Left ventricle myocardium inferior (tissue), 1 donor: ENCODE results near the gene WDFY3. TPM values are rescaled to one million over a fixed set of nuclear protein-coding genes. Genes with fewer than 3 reads are reported as not detected.

Experiments used
- DNase-seq: peaks from one replicate; pipeline ENCODE4 v3.0.0-alpha.2; 2020
- H3K27ac ChIP-seq: fragments of 200-600 bp; replicated peaks from 2 replicates; pipeline ENCODE4 v1.8.0; 2021
- H3K27me3 ChIP-seq: fragments of 200-600 bp; 2 replicates; pipeline ENCODE4 v1.8.0; 2021; ENCODE audit warnings: low read depth
- H3K36me3 ChIP-seq: fragments of 200-600 bp; 2 replicates; pipeline ENCODE4 v1.8.0; 2021
- H3K4me1 ChIP-seq: fragments of 200-600 bp; 2 replicates; pipeline ENCODE4 v1.8.0; 2021
- H3K4me3 ChIP-seq: fragments of 200-600 bp; 2 replicates; pipeline ENCODE4 v1.8.0; 2021; ENCODE audit warnings: mild to moderate bottlenecking, moderate library complexity
- H3K9me3 ChIP-seq: fragments of 200-600 bp; replicated peaks from 2 replicates; pipeline ENCODE4 v1.8.0; 2021
- CTCF ChIP-seq: fragments of 200-600 bp; IDR thresholded peaks from 2 replicates; pipeline ENCODE4 v1.8.0; 2021; ENCODE audit warnings: antibody characterized with exemption, mild to moderate bottlenecking, borderline replicate concordance
- intact Hi-C: fragments of 100-400 bp; cut with micrococcal nuclease; formaldehyde crosslinking; loops from one replicate; pipeline ENCODE4 v1.11.0; 2022
- total RNA-seq: library from RNA; stranded (reverse); fragmentation: NEBNext Ultra II Directional; extraction: Animal tissue kit (Norgen Biotek cat#: 25700); gene quantifications from one replicate; pipeline ENCODE4 v1.2.1, GENCODE V29; 2021
- donor health status: DM: no; HTN: yes; CAD: no; lungs with severe emphysema.

WDFY3 gene
- total RNA-seq, 1 donor from 2014 or later: 48.7 TPM

GRCh38 chr4:84750260-84750959, 216.1 kb downstream of the WDFY3 start:
- DNase-seq: no peak
- TF ChIP-seq CTCF: peak; percentile 76
- Histone ChIP-seq H3K4me3 (no peak overlapping the region), H3K27me3 (no peaks in the 10 kb centered on the region), H3K27ac (no peak overlapping the region), H3K9me3 (no peaks in the 10 kb centered on the region), H3K36me3 (peaks cover 86% of the 10 kb centered on the region), H3K4me1 (peaks cover 24% of the 10 kb centered on the region)
- intact Hi-C loops: loop anchor here (2.0 kb wide), 1 partner anchor 220 kb away; no protein-coding TSS in a partner anchor

GRCh38 chr4:84740057-84740456, 226.4 kb downstream of the WDFY3 start:
- DNase-seq: no peak
- TF ChIP-seq CTCF: no peak
- Histone ChIP-seq H3K4me3 (no peak overlapping the region), H3K4me1 (peaks cover under 1% of the 10 kb centered on the region), H3K27me3 (no peaks in the 10 kb centered on the region), H3K9me3 (no peaks in the 10 kb centered on the region), H3K36me3 (peaks cover 90% of the 10 kb centered on the region), H3K27ac (no peak overlapping the region)
- intact Hi-C loops: no loop called here

GRCh38 chr4:84738622-84739021, 227.9 kb downstream of the WDFY3 start:
- no peak overlapping the region for H3K27ac ChIP-seq
- no peak for TF ChIP-seq CTCF
- no peaks in the 10 kb centered on the region for H3K27me3 ChIP-seq
- H3K4me3 ChIP-seq: no peak overlapping the region
- intact Hi-C loops: no loop called here
- peaks cover 12% of the 10 kb centered on the region for H3K4me1 ChIP-seq
- no peaks in the 10 kb centered on the region for H3K9me3 ChIP-seq
- H3K36me3 ChIP-seq: peaks cover 96% of the 10 kb centered on the region
- no peak for DNase-seq

GRCh38 chr4:84737656-84738055, 228.8 kb downstream of the WDFY3 start:
- no peak overlapping the region for H3K4me3 ChIP-seq
- TF ChIP-seq CTCF: no peak

GRCh38 chr4:84734037-84734436, 232.5 kb downstream of the WDFY3 start:
- Histone ChIP-seq H3K4me1 (peaks cover 15% of the 10 kb centered on the region), H3K27me3 (no peaks in the 10 kb centered on the region), H3K9me3 (no peaks in the 10 kb centered on the region), H3K27ac (peak overlapping the region; percentile 72), H3K36me3 (peaks cover 78% of the 10 kb centered on the region), H3K4me3 (peak overlapping the region; percentile 9)
- intact Hi-C loops: no loop called here
- no peak for DNase-seq
- TF ChIP-seq CTCF: no peak

More at GRCh38 chr4:84737656-84738055, 228.8 kb downstream of the WDFY3 start:
- H3K4me1 ChIP-seq: peaks cover 15% of the 10 kb centered on the region
- H3K27me3 ChIP-seq: no peaks in the 10 kb centered on the region
- no peaks in the 10 kb centered on the region for H3K9me3 ChIP-seq
- intact Hi-C loops: no loop called here
- no peak overlapping the region for H3K27ac ChIP-seq
- H3K36me3 ChIP-seq: peaks cover 96% of the 10 kb centered on the region
- no peak for DNase-seq
